Measurements from ENCODE around the gene SYT2. TPM values are rescaled to one million over a fixed set of nuclear protein-coding genes. Genes with fewer than 3 reads are reported as not detected.
A peak's percentile ranks its signal among the peaks of the same experiment; 100 is the strongest.
"Not testable (repeated sequence)": the region's sequence is repeated elsewhere in the genome, so short reads cannot be mapped to it uniquely, and the experiment has no call there.

SYT2 gene
- total RNA-seq, 1 donor from 2014 or later = 0.07 TPM

DNA sequence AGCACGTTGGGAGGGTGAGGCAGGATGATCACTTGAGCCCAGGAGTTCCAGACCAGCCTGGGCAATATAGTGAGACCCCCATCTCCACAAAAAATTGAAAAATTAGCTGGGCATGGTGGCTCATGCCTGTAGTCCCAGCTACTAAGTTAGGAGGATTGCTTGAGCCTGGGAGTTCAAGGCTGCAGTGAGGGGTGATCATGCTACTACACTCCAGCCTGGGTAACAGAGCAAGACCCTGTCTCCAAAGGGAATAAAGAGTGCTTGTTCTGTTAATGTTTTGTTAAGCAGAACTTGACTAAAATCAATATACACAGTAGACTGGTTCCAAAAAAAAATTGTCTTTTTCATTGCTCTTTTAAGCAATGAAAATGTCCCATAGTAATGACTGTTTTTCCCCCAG is 146.4 kb downstream of the SYT2 start:
- Mint-ChIP-seq H3K9me3 (ENCODE audit: low read depth) (no peaks in the 10 kb centered on the region), H3K27me3 (ENCODE audit: low read depth) (no peaks in the 10 kb centered on the region), H3K27ac (ENCODE audit: unreplicated experiment) (no peak overlapping the region), H3K36me3 (ENCODE audit: low read depth) (peaks cover 5% of the 10 kb centered on the region), H3K4me3 (ENCODE audit: unreplicated experiment) (no peak overlapping the region), H3K4me1 (ENCODE audit: low read depth) (peaks cover 57% of the 10 kb centered on the region)
- TF ChIP-seq, protein P1, sequence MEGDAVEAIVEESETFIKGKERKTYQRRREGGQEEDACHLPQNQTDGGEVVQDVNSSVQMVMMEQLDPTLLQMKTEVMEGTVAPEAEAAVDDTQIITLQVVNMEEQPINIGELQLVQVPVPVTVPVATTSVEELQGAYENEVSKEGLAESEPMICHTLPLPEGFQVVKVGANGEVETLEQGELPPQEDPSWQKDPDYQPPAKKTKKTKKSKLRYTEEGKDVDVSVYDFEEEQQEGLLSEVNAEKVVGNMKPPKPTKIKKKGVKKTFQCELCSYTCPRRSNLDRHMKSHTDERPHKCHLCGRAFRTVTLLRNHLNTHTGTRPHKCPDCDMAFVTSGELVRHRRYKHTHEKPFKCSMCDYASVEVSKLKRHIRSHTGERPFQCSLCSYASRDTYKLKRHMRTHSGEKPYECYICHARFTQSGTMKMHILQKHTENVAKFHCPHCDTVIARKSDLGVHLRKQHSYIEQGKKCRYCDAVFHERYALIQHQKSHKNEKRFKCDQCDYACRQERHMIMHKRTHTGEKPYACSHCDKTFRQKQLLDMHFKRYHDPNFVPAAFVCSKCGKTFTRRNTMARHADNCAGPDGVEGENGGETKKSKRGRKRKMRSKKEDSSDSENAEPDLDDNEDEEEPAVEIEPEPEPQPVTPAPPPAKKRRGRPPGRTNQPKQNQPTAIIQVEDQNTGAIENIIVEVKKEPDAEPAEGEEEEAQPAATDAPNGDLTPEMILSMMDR (IDR thresholded peaks at IDR 0.05) = no peak
- no peak for DNase-seq (ENCODE audit: low spot score)

DNA sequence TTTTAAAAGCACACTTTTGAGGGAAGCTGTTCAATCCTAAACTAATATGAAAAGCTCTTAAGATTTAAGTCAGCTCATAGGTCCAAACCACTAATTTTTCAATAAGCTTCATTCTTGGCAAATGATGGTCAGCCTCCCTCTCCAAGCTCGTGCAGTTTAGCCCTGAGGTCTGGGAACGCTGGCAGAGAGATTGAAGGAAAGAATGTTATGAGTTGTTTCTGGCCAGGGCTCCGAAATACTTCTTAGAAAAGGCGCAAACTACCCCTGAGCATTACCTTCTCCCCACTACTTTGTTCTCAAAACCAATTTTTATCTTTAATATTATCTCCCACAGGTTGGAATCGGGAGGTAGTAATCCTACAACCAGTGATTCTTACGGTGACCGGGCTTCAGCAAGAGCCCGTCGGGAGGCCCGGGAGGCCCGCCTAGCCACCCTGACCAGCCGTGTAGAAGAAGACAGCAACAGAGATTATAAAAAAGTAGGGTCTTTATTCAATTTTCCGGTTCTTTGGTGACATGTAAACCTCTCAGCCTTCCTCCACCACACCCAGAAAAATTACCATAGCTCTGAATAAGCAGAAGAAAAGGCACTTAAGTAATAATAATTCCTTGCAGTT is 147.7 kb downstream of the SYT2 start:
- Mint-ChIP-seq H3K36me3 (ENCODE audit: low read depth) (peaks cover 5% of the 10 kb centered on the region), H3K27ac (ENCODE audit: unreplicated experiment) (peak overlapping the region; percentile 63), H3K4me1 (ENCODE audit: low read depth) (peaks cover 44% of the 10 kb centered on the region), H3K9me3 (ENCODE audit: low read depth) (no peaks in the 10 kb centered on the region), H3K27me3 (ENCODE audit: low read depth) (no peaks in the 10 kb centered on the region), H3K4me3 (ENCODE audit: unreplicated experiment) (no peak overlapping the region)
- no peak for DNase-seq (ENCODE audit: low spot score)
- TF ChIP-seq, protein P1 (IDR thresholded peaks at IDR 0.05) = no peak

DNA sequence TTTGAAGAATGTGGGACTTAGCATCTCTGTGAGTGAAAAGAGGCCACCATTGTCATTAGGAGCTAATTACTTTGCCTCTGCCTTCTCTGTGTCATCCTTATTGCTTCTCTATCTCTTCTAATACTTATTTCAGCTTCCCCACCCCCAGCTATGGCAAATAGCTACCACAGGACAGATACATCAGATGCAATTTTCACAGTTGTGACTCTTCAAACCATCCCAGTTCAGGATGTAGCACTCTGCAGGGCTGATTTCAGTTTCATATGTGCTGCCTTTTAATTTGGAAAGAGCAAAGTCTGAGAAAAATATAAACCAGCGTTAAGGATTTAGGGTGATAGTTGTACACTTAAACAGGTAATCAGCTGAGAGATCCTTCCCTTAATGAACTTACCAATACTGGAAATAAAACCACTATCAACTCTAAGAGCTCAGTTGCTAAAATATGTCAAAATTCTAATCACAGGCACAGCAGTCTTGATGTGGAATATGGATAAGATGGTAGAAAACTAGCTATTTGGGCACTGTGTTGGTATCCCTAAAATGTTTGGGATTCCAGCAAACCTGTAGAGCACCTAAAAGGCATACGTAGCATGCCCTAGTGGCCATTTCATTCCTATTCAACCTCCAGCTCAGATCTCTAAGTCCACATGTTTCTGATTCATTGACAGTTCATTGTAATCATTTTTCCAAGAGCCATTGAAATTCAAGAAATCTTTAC is 148.4 kb downstream of the SYT2 start:
- peaks cover 38% of the 10 kb centered on the region for H3K4me1 Mint-ChIP-seq (ENCODE audit: low read depth)
- H3K4me3 Mint-ChIP-seq (ENCODE audit: unreplicated experiment) = no peak overlapping the region
- H3K9me3 Mint-ChIP-seq (ENCODE audit: low read depth) = no peaks in the 10 kb centered on the region
- peak overlapping the region; percentile 15 for H3K27ac Mint-ChIP-seq (ENCODE audit: unreplicated experiment)
- TF ChIP-seq, protein P1 (IDR thresholded peaks at IDR 0.05) = peak; percentile 38
- H3K36me3 Mint-ChIP-seq (ENCODE audit: low read depth) = peaks cover 5% of the 10 kb centered on the region
- no peak for DNase-seq (ENCODE audit: low spot score)
- no peaks in the 10 kb centered on the region for H3K27me3 Mint-ChIP-seq (ENCODE audit: low read depth)

DNA sequence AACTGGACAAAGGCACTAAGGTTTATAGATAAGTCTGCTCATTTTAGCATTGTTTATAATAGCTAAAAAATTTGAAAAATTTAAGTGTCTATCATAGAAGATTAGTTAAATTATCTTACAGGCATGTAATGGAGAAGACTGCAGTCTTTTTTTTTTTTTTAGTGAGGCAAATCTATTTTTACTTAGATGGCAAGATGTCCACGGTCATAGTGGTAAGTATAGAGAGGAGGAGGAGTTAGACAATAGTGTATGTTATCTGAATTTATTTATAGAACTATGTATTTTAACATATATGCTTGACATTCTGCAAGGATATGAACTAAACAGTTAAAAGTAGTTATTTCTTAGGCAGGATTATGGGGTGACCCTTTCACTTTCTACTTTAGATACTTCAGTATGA is 149.0 kb downstream of the SYT2 start:
- no peaks in the 10 kb centered on the region for H3K27me3 Mint-ChIP-seq (ENCODE audit: low read depth)
- H3K27ac Mint-ChIP-seq (ENCODE audit: unreplicated experiment) = no peak overlapping the region
- peaks cover 31% of the 10 kb centered on the region for H3K4me1 Mint-ChIP-seq (ENCODE audit: low read depth)
- TF ChIP-seq, protein P1 (IDR thresholded peaks at IDR 0.05) = no peak
- H3K9me3 Mint-ChIP-seq (ENCODE audit: low read depth) = no peaks in the 10 kb centered on the region
- no peak overlapping the region for H3K4me3 Mint-ChIP-seq (ENCODE audit: unreplicated experiment)
- no peak for DNase-seq (ENCODE audit: low spot score)
- peaks cover 5% of the 10 kb centered on the region for H3K36me3 Mint-ChIP-seq (ENCODE audit: low read depth)

DNA sequence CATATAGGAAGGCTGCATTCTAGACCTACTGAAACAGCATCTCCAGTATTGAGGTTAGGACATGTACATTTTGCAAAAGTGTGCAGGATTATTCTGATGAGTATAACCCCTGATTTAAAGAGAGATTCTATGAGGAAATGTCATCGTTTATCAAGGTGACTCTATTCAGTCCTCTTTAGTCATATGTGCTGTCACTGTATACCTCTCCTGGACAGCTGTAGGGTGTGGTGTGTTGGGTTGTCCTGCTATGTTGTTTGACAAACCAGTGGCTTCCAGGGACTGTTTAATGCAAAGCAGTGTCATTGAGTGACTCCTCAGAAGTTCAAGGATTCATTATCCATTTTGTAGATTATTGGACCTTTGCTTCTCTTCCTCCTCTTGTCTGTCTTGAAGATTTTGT is 152.6 kb downstream of the SYT2 start:
- peaks cover 27% of the 10 kb centered on the region for H3K4me1 Mint-ChIP-seq (ENCODE audit: low read depth)
- H3K9me3 Mint-ChIP-seq (ENCODE audit: low read depth); DNase-seq (ENCODE audit: low spot score); H3K27ac Mint-ChIP-seq (ENCODE audit: unreplicated experiment); H3K4me3 Mint-ChIP-seq (ENCODE audit: unreplicated experiment); H3K27me3 Mint-ChIP-seq (ENCODE audit: low read depth); H3K36me3 Mint-ChIP-seq (ENCODE audit: low read depth): not testable (repeated sequence)

DNA sequence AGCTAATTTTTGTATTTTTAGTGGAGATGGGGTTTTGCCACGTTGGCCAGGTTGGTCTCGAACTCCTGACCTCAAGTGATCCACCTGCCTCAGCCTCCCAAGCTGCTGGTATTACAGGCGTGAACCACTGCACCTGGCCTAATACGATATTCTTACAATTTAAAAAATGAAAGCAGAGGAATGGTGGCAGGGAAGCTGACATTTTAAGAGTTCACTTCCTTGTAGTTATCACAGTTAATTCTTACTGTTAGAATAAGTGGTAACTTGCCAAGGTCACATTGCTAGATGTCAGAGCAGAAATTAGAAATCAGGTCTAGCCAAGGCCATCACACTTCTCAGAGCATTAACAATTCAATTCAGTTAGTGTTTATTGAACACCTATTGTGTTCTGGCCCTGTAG is 154.2 kb downstream of the SYT2 start:
- H3K27me3 Mint-ChIP-seq (ENCODE audit: low read depth); H3K27ac Mint-ChIP-seq (ENCODE audit: unreplicated experiment); H3K36me3 Mint-ChIP-seq (ENCODE audit: low read depth); H3K9me3 Mint-ChIP-seq (ENCODE audit: low read depth); H3K4me3 Mint-ChIP-seq (ENCODE audit: unreplicated experiment); DNase-seq (ENCODE audit: low spot score): not testable (repeated sequence)
- peaks cover 28% of the 10 kb centered on the region for H3K4me1 Mint-ChIP-seq (ENCODE audit: low read depth)

DNA sequence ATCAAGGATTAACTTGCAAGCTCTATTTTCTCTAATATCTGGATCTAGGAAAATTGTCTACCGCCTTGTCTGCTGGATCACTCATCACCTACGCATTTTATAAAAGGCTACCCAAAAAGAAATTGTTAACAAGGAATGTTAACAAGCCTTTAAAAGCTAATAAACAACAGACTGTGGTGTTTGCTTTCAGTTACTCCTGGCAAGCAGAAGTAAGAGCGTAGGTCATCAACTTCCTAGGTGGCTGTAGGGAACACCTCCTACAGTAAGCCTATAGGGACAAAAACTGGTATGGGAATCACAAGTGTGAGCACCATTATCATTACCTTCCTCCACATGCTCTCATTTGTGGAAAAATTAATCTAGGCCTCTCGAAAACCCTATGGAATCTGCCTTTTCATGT is 155.6 kb downstream of the SYT2 start:
- H3K27ac Mint-ChIP-seq (ENCODE audit: unreplicated experiment); H3K27me3 Mint-ChIP-seq (ENCODE audit: low read depth): not testable (repeated sequence)

More for the DNA sequence above, 155.6 kb downstream of the SYT2 start:
- not testable (repeated sequence) for H3K9me3 Mint-ChIP-seq (ENCODE audit: low read depth); DNase-seq (ENCODE audit: low spot score); H3K4me3 Mint-ChIP-seq (ENCODE audit: unreplicated experiment); H3K36me3 Mint-ChIP-seq (ENCODE audit: low read depth)
- H3K4me1 Mint-ChIP-seq (ENCODE audit: low read depth) = peaks cover 28% of the 10 kb centered on the region

All from chondrocyte (in vitro differentiated cells).